AML-193 (cell line): Measurements from ENCODE around the gene LPIN1.

Experiments used
- DNase-seq, 2 experiments: peaks; one replicate each; lab custom pipeline; 2025; lab: John Stamatoyannopoulos, UW

LPIN1 gene

GRCh38 chr2:11866358-11867335 lies 120.2 kb downstream of the LPIN1 start:
- DNase-seq = no peak

- DNase-seq = peak in 1 of 2 experiments; percentile 36
Measured at GRCh38 chr2:11867926-11868325, 121.5 kb downstream of the LPIN1 start.

GRCh38 chr2:11869391-11869991 lies 123.1 kb downstream of the LPIN1 start:
- DNase-seq = no peak

GRCh38 chr2:11870064-11870463 lies 123.6 kb downstream of the LPIN1 start:
- DNase-seq = no peak

GRCh38 chr2:11870584-11870983 lies 124.2 kb downstream of the LPIN1 start:
- DNase-seq = no peak

- DNase-seq = no peak
Measured at GRCh38 chr2:11871421-11871820, 125.0 kb downstream of the LPIN1 start.

- DNase-seq = no peak
Measured at GRCh38 chr2:11872247-11872947, 126.0 kb downstream of the LPIN1 start.

GRCh38 chr2:11872948-11873269 lies 126.5 kb downstream of the LPIN1 start:
- no peak for DNase-seq

GRCh38 chr2:11873356-11874154 lies 127.1 kb downstream of the LPIN1 start:
- DNase-seq = peak; percentile 63 to 76

GRCh38 chr2:11874861-11875260 lies 128.4 kb downstream of the LPIN1 start:
- no peak for DNase-seq

GRCh38 chr2:11875481-11875880 lies 129.0 kb downstream of the LPIN1 start:
- no peak for DNase-seq

GRCh38 chr2:11876436-11876835 lies 130.0 kb downstream of the LPIN1 start:
- DNase-seq = no peak

- DNase-seq = no peak
Measured at GRCh38 chr2:11876889-11877288, 130.5 kb downstream of the LPIN1 start.
